GM12892 (cell line): ENCODE measurements around the gene DUSP19.

Experiments
- POLR2A ChIP-seq: IDR thresholded peaks from 2 replicates; pipeline ENCODE4 v1.6.1; 2011; ENCODE audit warnings: low read depth, low read length, control low read depth
- POLR2AphosphoS5 ChIP-seq: IDR thresholded peaks from 2 replicates; pipeline ENCODE4 v1.6.1; 2011; ENCODE audit warnings: low read depth, low read length, control low read depth
- TAF1 ChIP-seq: IDR thresholded peaks from 2 replicates; pipeline ENCODE4 v1.6.1; 2011; ENCODE audit warnings: low read depth, mild to moderate bottlenecking, control low read depth, low read length, borderline replicate concordance

DNA sequence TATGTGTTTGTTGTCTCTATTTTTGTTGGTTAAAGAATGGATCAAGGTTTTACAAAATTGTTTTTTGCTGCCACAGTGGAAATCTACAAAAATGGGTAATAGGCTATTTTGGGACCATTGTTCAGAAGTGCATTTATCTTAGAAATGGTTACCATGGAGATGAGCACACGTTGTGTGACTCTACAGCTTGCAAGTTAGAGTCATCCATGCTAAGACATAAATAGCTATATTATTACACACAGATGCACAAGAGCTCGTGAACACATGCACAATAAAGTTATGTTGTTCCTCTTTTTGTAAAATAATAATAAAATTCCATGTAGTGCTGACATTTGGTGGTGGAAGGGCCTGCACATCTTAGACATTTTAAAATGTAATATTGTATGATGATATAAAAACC lies 15.5 kb upstream of the DUSP19 start:
- TF ChIP-seq POLR2A (no peak), POLR2AphosphoS5 (no peak), TAF1 (no peak)
